GM12878 (cell line): Measurements from ENCODE around the gene TOP1. TPM values are rescaled to one million over a fixed set of nuclear protein-coding genes. Genes with fewer than 3 reads are reported as not detected.
A peak's percentile ranks its signal among the peaks of the same experiment; 100 is the strongest.

ENCODE experiments used
- ATAC-seq: fragments of 200-7000 bp; cut with Tn5 transposase; 3 replicates; pipeline ENCODE4 v1.9.1; 2020; ENCODE audit warnings: mild to moderate bottlenecking, moderate library complexity
- BruUV-seq: library from RNA; stranded (reverse); fragments of 400-500 nt; replicated peaks from 2 replicates; lab custom pipeline; 2021; lab: Mats Ljungman, UMichigan
- CTCF ChIA-PET: fragments of 300-600 bp; sonication (Branson Sonifier 250); formaldehyde crosslinking; extraction: SDS; loops from one replicate; lab custom pipeline; 2021; ENCODE audit warnings: inconsistent platforms; lab: Yijun Ruan, JAX
- POLR2A ChIA-PET: fragments of 350-600 bp; formaldehyde crosslinking; extraction: SDS; loops from one replicate; lab custom pipeline; 2021; ENCODE audit warnings: inconsistent platforms; lab: Charles Lee
- RAD21 ChIA-PET: fragments of 300-600 bp; sonication (Branson Sonifier 250); formaldehyde crosslinking; loops from one replicate; lab custom pipeline; 2023; ENCODE audit warnings: antibody characterized with exemption; ENCODE audit not compliant: unreplicated experiment; lab: Charles Lee
- SMC1A ChIA-PET: fragments of 300-600 bp; sonication (Branson Sonifier 250); formaldehyde crosslinking; loops from one replicate; lab custom pipeline; 2023; ENCODE audit not compliant: unreplicated experiment, uncharacterized antibody; lab: Charles Lee
- DNase-seq: peaks from one replicate; pipeline ENCODE4 v3.0.0-alpha.2; 2011; ENCODE audit warnings: low read depth, low spot score
- FAIRE-seq: peaks from 3 replicates; lab custom pipeline; 2011; peaks lifted over from hg19 to GRCh38; lab: Jason Lieb, UNC
- H2AFZ ChIP-seq: 2 replicates; pipeline ENCODE4 v1.6.0; 2011; ENCODE audit warnings: low read depth, low read length, control low read depth; ENCODE audit not compliant: control insufficient read depth
- H3K27ac ChIP-seq: 2 replicates; pipeline ENCODE4 v1.5.1; 2011; ENCODE audit warnings: control low read depth; ENCODE audit not compliant: control insufficient read depth, insufficient read depth
- H3K27me3 ChIP-seq, 2 experiments: replicated peaks in 1 of 2; 2 replicates each; pipeline versions ENCODE4 v1.6.0 to v1.6.1; 2011; ENCODE audit warnings: low read length in 1 of 2; ENCODE audit not compliant: control insufficient read depth in 2 of 2, insufficient read depth in 2 of 2
- H3K36me3 ChIP-seq, 2 experiments: 2 replicates each; pipeline ENCODE4 v1.5.1; 2011; ENCODE audit warnings: low read length in 1 of 2; ENCODE audit not compliant: control insufficient read depth in 2 of 2, insufficient read depth in 2 of 2
- H3K4me1 ChIP-seq: 2 replicates; pipeline ENCODE4 v1.6.1; 2011; ENCODE audit warnings: mild to moderate bottlenecking, low read length, moderate library complexity, mixed read lengths; ENCODE audit not compliant: control insufficient read depth, insufficient read depth
- H3K4me2 ChIP-seq: 2 replicates; pipeline ENCODE4 v1.6.0; 2011; ENCODE audit warnings: control low read depth; ENCODE audit not compliant: control insufficient read depth, insufficient read depth
- H3K4me3 ChIP-seq: fragments of 200-600 bp; sonication (generic); 2 replicates; pipeline ENCODE4 v1.5.1; 2016
- H3K79me2 ChIP-seq: 2 replicates; pipeline ENCODE4 v1.6.0; 2011; ENCODE audit warnings: low read length; ENCODE audit not compliant: control insufficient read depth, insufficient read depth
- H3K9ac ChIP-seq: 2 replicates; pipeline ENCODE4 v1.8.0; 2011; ENCODE audit warnings: low read length, control low read depth, mixed read lengths; ENCODE audit not compliant: control insufficient read depth, insufficient read depth
- H3K9me3 ChIP-seq: replicated peaks from 3 replicates; pipeline ENCODE4 v1.5.1; 2011; ENCODE audit warnings: mild to moderate bottlenecking, low read length; ENCODE audit not compliant: control insufficient read depth, insufficient read depth
- H4K20me1 ChIP-seq: 2 replicates; pipeline ENCODE4 v1.6.0; 2011; ENCODE audit not compliant: control insufficient read depth, insufficient read depth
- ASH2L ChIP-seq: fragments of 300-600, 200-600 bp; sonication (generic); IDR thresholded peaks from 2 replicates; pipeline ENCODE4 v1.6.1; 2017; ENCODE audit warnings: low read depth, mild to moderate bottlenecking, borderline replicate concordance
- ATF7 ChIP-seq: fragments of 450-650 bp; IDR thresholded peaks from 2 replicates; pipeline ENCODE4 v1.6.1; 2016; ENCODE audit warnings: low read depth, mild to moderate bottlenecking
- CREM ChIP-seq: IDR thresholded peaks from 2 replicates; pipeline ENCODE4 v1.6.1; 2014; ENCODE audit warnings: antibody characterized with exemption, low read depth
- E4F1 ChIP-seq: fragments of 450-650 bp; IDR thresholded peaks from 2 replicates; pipeline ENCODE4 v1.6.1; 2018; ENCODE audit warnings: borderline replicate concordance, mild to moderate bottlenecking; ENCODE audit not compliant: partially characterized antibody
- EZH2 ChIP-seq: IDR thresholded peaks from 2 replicates; pipeline ENCODE4 v1.6.1; 2012; ENCODE audit warnings: low read depth, mild to moderate bottlenecking, control low read depth, inconsistent platforms, low read length, borderline replicate concordance; ENCODE audit not compliant: control insufficient read depth
- GABPA ChIP-seq: IDR thresholded peaks from 2 replicates; pipeline ENCODE4 v1.6.1; 2014; ENCODE audit warnings: antibody characterized with exemption, low read depth, mild to moderate bottlenecking, inconsistent platforms
- GATAD2B ChIP-seq: fragments of 450-650 bp; conservative IDR thresholded peaks from 2 replicates; pipeline ENCODE4 v1.6.1; 2017; ENCODE audit warnings: low read depth, mild to moderate bottlenecking, moderate library complexity
- JUND ChIP-seq: IDR thresholded peaks from 2 replicates; pipeline ENCODE4 v1.6.1; 2012; ENCODE audit warnings: low read depth, mild to moderate bottlenecking, low read length, improper control_type of control experiment, moderate library complexity
- NBN ChIP-seq: fragments of 450-650 bp; IDR thresholded peaks from 2 replicates; pipeline ENCODE4 v1.6.1; 2016
- RAD21 ChIP-seq: IDR thresholded peaks from 2 replicates; pipeline ENCODE4 v1.6.1; 2011; ENCODE audit warnings: mild to moderate bottlenecking, low read depth, low read length, moderate library complexity; ENCODE audit not compliant: insufficient read depth
- RAD51 ChIP-seq: fragments of 450-650 bp; IDR thresholded peaks from 2 replicates; pipeline ENCODE4 v1.6.1; 2016; ENCODE audit warnings: moderate library complexity, mild to moderate bottlenecking, inconsistent platforms
- RBBP5 ChIP-seq: fragments of 200-600 bp; sonication (generic); conservative IDR thresholded peaks from 2 replicates; pipeline ENCODE4 v1.6.1; 2016
- SRF ChIP-seq, 2 experiments: IDR thresholded peaks; 2 replicates each; pipeline ENCODE4 v1.6.1; 2011; ENCODE audit warnings: low read depth in 2 of 2, low read length in 2 of 2, mild to moderate bottlenecking in 1 of 2, moderate library complexity in 1 of 2
- TCF3 ChIP-seq: IDR thresholded peaks from 2 replicates; pipeline ENCODE4 v1.6.1; 2012; ENCODE audit warnings: low read depth, mild to moderate bottlenecking, low read length, borderline replicate concordance; ENCODE audit not compliant: insufficient read depth
- WRNIP1 ChIP-seq: IDR thresholded peaks from 2 replicates; pipeline ENCODE4 v1.6.1; 2011; ENCODE audit warnings: low read depth, low read length, improper control_type of control experiment, borderline replicate concordance
- ZBTB11 ChIP-seq: fragments of 450-650 bp; formaldehyde crosslinking; IDR thresholded peaks from 2 replicates; pipeline ENCODE4 v1.5.0; 2022; ENCODE audit warnings: mild to moderate bottlenecking, missing genetic modification characterization
- ZNF622 ChIP-seq: fragments of 450-650 bp; IDR thresholded peaks from 2 replicates; pipeline ENCODE4 v1.6.1; 2017; ENCODE audit warnings: mild to moderate bottlenecking, inconsistent platforms
- ZSCAN29 ChIP-seq: fragments of 450-650 bp; IDR thresholded peaks from 2 replicates; pipeline ENCODE4 v1.6.1; 2017; ENCODE audit warnings: mild to moderate bottlenecking, moderate library complexity
- WGBS: methylation state at CpG from one replicate; pipeline ENCODE4 v1.1.6; 2016; ENCODE audit warnings: low lambda C conversion rate; ENCODE audit not compliant: insufficient replicate concordance, insufficient coverage; ENCODE audit errors: missing lambda C conversion rate; 5-methylcytosine and 5-hydroxymethylcytosine counted together
- in situ Hi-C: fragments of 300-500 bp; cut with MboI; formaldehyde crosslinking; loops from 9 replicates; pipeline ENCODE4 v1.14.3; 2018; ENCODE audit warnings: mixed read lengths
- intact Hi-C: fragments of 100-400 bp; cut with micrococcal nuclease; formaldehyde crosslinking; loops from one replicate; pipeline ENCODE4 v1.14.2; 2022; ENCODE audit not compliant: unreplicated experiment
- polyA plus RNA-seq, 11 experiments: library from polyadenylated mRNA; depleted of rRNA in 4 of 11; unstranded in 6 of 11; stranded (reverse) in 5 of 11; fragments of >200 nt; fragmentation: Nextera tagmentation in 4 of 11; fragmentation: Illumina TruSeq in 1 of 11; extraction: Ambion mirVana in 4 of 11; extraction: Trizol in 1 of 11; gene quantifications; 1 replicate in 1 of 11; 2 replicates in 10 of 11; pipeline versions ENCODE4 v1.2.1 to v1.2.3, GENCODE V29; 2011 to 2016; ENCODE audit warnings: inconsistent platforms in 2 of 11, missing spikeins in 2 of 11, low read depth in 1 of 11
- total RNA-seq, 4 experiments: library from RNA; depleted of rRNA in 3 of 4; stranded (reverse); fragments of >200 nt in 3 of 4; fragmentation: Illumina TruSeq in 1 of 4; extraction: Trizol in 1 of 4; gene quantifications; 2 replicates each; pipeline versions ENCODE4 v1.2.1 to v1.2.3, GENCODE V29; 2013 to 2021

The TOP1 gene
- total and polyA plus RNA-seq, 10 of the 15 experiments (the other 5 are each of a cell fraction or from before 2014, with no cell fraction given): 21.5 to 128 (median 47.3) TPM

GRCh38 chr20:41011551-41012067 lies 17.0 kb upstream of the TOP1 start (continued):
- TF ChIP-seq ZBTB11 (CRISPR knock-in tag) (no peak), CREM (peak; percentile 71; the same call in 1 of the 2 replicates), GATAD2B (peak; percentile 63), NBN (peak; percentile 98)
- TF ChIP-seq, all 136 proteins: peak for 54

GRCh38 chr20:41014561-41015088 lies 14.0 kb upstream of the TOP1 start:
- WGBS: 90% methylated on average over 6 of the region's 6 CpGs
- no peaks in the 10 kb centered on the region for H3K9me3 ChIP-seq
- intact Hi-C loops: no loop called here
- H3K27me3 ChIP-seq: no peaks in the 10 kb centered on the region
- H4K20me1 ChIP-seq: no peaks in the 10 kb centered on the region
- H3K79me2 ChIP-seq: no peaks in the 10 kb centered on the region
- H3K9ac ChIP-seq: no peak overlapping the region
- DNase-seq (no peak), FAIRE-seq (no peak), ATAC-seq (no peak)
- in situ Hi-C loops: no loop called here
- H3K4me1 ChIP-seq: peaks cover 32% of the 10 kb centered on the region
- ChIA-PET POLR2A (no interaction called here), RAD21 (interaction anchor here (4.4 to 8.6 kb wide), 2 partner anchors 22 to 33 kb away, joined by 33 to 187 read pairs; no protein-coding TSS in a partner anchor), CTCF (interaction anchor here (11.1 kb wide), 1 partner anchor 26 kb away, joined by 256 read pairs; no protein-coding TSS in a partner anchor), SMC1A (interaction anchor here (0.6 to 10.3 kb wide), 6 partner anchors 8 to 80 kb away, joined by 3 to 333 read pairs (median 30); partner anchors contain the start of gene TOP1)
- H3K36me3 ChIP-seq: no peaks in the 10 kb centered on the region
- no TSS peak for BruUV-seq
- H3K4me2 ChIP-seq: no peak overlapping the region
- H3K27ac ChIP-seq: no peak overlapping the region
- H2AFZ ChIP-seq: no peak overlapping the region
- no peak overlapping the region for H3K4me3 ChIP-seq
- TF ChIP-seq ZNF622 (no peak), ATF7 (no peak), GABPA (no peak), TCF3 (no peak), RAD51 (no peak), WRNIP1 (no peak), SRF (IDR thresholded peaks at IDR 0.05; ENCODE audit: low read depth in 2 of 2, low read length in 2 of 2) (no peak), RBBP5 (no peak), JUND (no peak), RAD21 (no peak), ASH2L (no peak), ZSCAN29 (no peak), EZH2 (no peak), E4F1 (no peak)
